Measurements from ENCODE around the gene RRP1. TPM values are rescaled to one million over a fixed set of nuclear protein-coding genes. Genes with fewer than 3 reads are reported as not detected.

Gene RRP1
- 10.0 TPM for total RNA-seq

GRCh38 chr21:43789276-43790009 is at the start of gene RRP1:
RRP1 (plus strand) TSS chr21:43789577; CDS start chr21:43789630, 53 bp downstream.
- no peaks in the 10 kb centered on the region for H3K9me3 ChIP-seq (ENCODE audit: low read depth, low read length)

GRCh38 chr21:43739621-43740435 is 49.5 kb upstream of the RRP1 start:
- Histone ChIP-seq H3K4me3 (ENCODE audit: low read length) (no peak overlapping the region), H3K9me3 (ENCODE audit: low read depth, low read length) (no peaks in the 10 kb centered on the region), H3K4me1 (ENCODE audit: insufficient read depth, low read length) (no peaks in the 10 kb centered on the region), H3K27me3 (ENCODE audit: insufficient read depth, low read length) (no peaks in the 10 kb centered on the region)

More at GRCh38 chr21:43789276-43790009, at the start of gene RRP1:
- Histone ChIP-seq H3K4me3 (ENCODE audit: low read length) (peak within 1 kb of the TSS; percentile 83), H3K4me1 (ENCODE audit: insufficient read depth, low read length) (peaks cover 16% of the 10 kb centered on the region), H3K27me3 (ENCODE audit: insufficient read depth, low read length) (no peaks in the 10 kb centered on the region)

- Histone ChIP-seq H3K9me3 (ENCODE audit: low read depth, low read length) (no peaks in the 10 kb centered on the region), H3K27me3 (ENCODE audit: insufficient read depth, low read length) (no peaks in the 10 kb centered on the region), H3K4me3 (ENCODE audit: low read length) (no peak overlapping the region), H3K4me1 (ENCODE audit: insufficient read depth, low read length) (no peaks in the 10 kb centered on the region)
Measured at GRCh38 chr21:43740497-43741156, 48.8 kb upstream of the RRP1 start.

GRCh38 chr21:43741423-43742096 is 47.8 kb upstream of the RRP1 start:
- no peaks in the 10 kb centered on the region for H3K9me3 ChIP-seq (ENCODE audit: low read depth, low read length)
- no peak overlapping the region for H3K4me3 ChIP-seq (ENCODE audit: low read length)
- no peaks in the 10 kb centered on the region for H3K27me3 ChIP-seq (ENCODE audit: insufficient read depth, low read length)
- no peaks in the 10 kb centered on the region for H3K4me1 ChIP-seq (ENCODE audit: insufficient read depth, low read length)

- Histone ChIP-seq H3K4me3 (ENCODE audit: low read length) (no peak overlapping the region), H3K27me3 (ENCODE audit: insufficient read depth, low read length) (no peaks in the 10 kb centered on the region), H3K4me1 (ENCODE audit: insufficient read depth, low read length) (no peaks in the 10 kb centered on the region), H3K9me3 (ENCODE audit: low read depth, low read length) (no peaks in the 10 kb centered on the region)
Measured at GRCh38 chr21:43743947-43744346, 45.4 kb upstream of the RRP1 start.

- H3K4me3 ChIP-seq (ENCODE audit: low read length): no peak overlapping the region
- no peaks in the 10 kb centered on the region for H3K4me1 ChIP-seq (ENCODE audit: insufficient read depth, low read length)
- no peaks in the 10 kb centered on the region for H3K27me3 ChIP-seq (ENCODE audit: insufficient read depth, low read length)
- H3K9me3 ChIP-seq (ENCODE audit: low read depth, low read length): no peaks in the 10 kb centered on the region
Measured at GRCh38 chr21:43744725-43745124, 44.7 kb upstream of the RRP1 start.

- no peaks in the 10 kb centered on the region for H3K9me3 ChIP-seq (ENCODE audit: low read depth, low read length)
- H3K27me3 ChIP-seq (ENCODE audit: insufficient read depth, low read length): no peaks in the 10 kb centered on the region
- H3K4me1 ChIP-seq (ENCODE audit: insufficient read depth, low read length): no peaks in the 10 kb centered on the region
- no peak overlapping the region for H3K4me3 ChIP-seq (ENCODE audit: low read length)
Measured at GRCh38 chr21:43745772-43746517, 43.4 kb upstream of the RRP1 start.

- Histone ChIP-seq H3K9me3 (ENCODE audit: low read depth, low read length) (no peaks in the 10 kb centered on the region), H3K27me3 (ENCODE audit: insufficient read depth, low read length) (no peaks in the 10 kb centered on the region), H3K4me1 (ENCODE audit: insufficient read depth, low read length) (no peaks in the 10 kb centered on the region), H3K4me3 (ENCODE audit: low read length) (no peak overlapping the region)
Measured at GRCh38 chr21:43748622-43749021, 40.8 kb upstream of the RRP1 start.

GRCh38 chr21:43749651-43750262 is 39.6 kb upstream of the RRP1 start:
- Histone ChIP-seq H3K27me3 (ENCODE audit: insufficient read depth, low read length) (no peaks in the 10 kb centered on the region), H3K4me1 (ENCODE audit: insufficient read depth, low read length) (no peaks in the 10 kb centered on the region), H3K9me3 (ENCODE audit: low read depth, low read length) (no peaks in the 10 kb centered on the region), H3K4me3 (ENCODE audit: low read length) (no peak overlapping the region)

GRCh38 chr21:43750339-43751033 is 38.9 kb upstream of the RRP1 start:
- Histone ChIP-seq H3K4me1 (ENCODE audit: insufficient read depth, low read length) (no peaks in the 10 kb centered on the region), H3K4me3 (ENCODE audit: low read length) (no peak overlapping the region), H3K9me3 (ENCODE audit: low read depth, low read length) (no peaks in the 10 kb centered on the region), H3K27me3 (ENCODE audit: insufficient read depth, low read length) (no peaks in the 10 kb centered on the region)

GRCh38 chr21:43751955-43752591 is 37.3 kb upstream of the RRP1 start:
- Histone ChIP-seq H3K9me3 (ENCODE audit: low read depth, low read length) (no peaks in the 10 kb centered on the region), H3K4me1 (ENCODE audit: insufficient read depth, low read length) (no peaks in the 10 kb centered on the region), H3K27me3 (ENCODE audit: insufficient read depth, low read length) (no peaks in the 10 kb centered on the region), H3K4me3 (ENCODE audit: low read length) (no peak overlapping the region)

GRCh38 chr21:43752758-43753438 is 36.5 kb upstream of the RRP1 start:
- no peaks in the 10 kb centered on the region for H3K4me1 ChIP-seq (ENCODE audit: insufficient read depth, low read length)
- H3K9me3 ChIP-seq (ENCODE audit: low read depth, low read length): no peaks in the 10 kb centered on the region
- no peak overlapping the region for H3K4me3 ChIP-seq (ENCODE audit: low read length)
- no peaks in the 10 kb centered on the region for H3K27me3 ChIP-seq (ENCODE audit: insufficient read depth, low read length)

GRCh38 chr21:43753439-43753799 is 36.0 kb upstream of the RRP1 start:
- Histone ChIP-seq H3K27me3 (ENCODE audit: insufficient read depth, low read length) (no peaks in the 10 kb centered on the region), H3K9me3 (ENCODE audit: low read depth, low read length) (no peaks in the 10 kb centered on the region), H3K4me3 (ENCODE audit: low read length) (no peak overlapping the region), H3K4me1 (ENCODE audit: insufficient read depth, low read length) (no peaks in the 10 kb centered on the region)
